Colon (tissue), 2 donors: Measurements from ENCODE around the gene CHST11.

Experiments
- FAIRE-seq: peaks from 2 replicates; lab custom pipeline; 2012; peaks lifted over from hg19 to GRCh38; lab: Jason Lieb, UNC
- donor health status: control.
- donor health status: control.

The CHST11 gene

DNA sequence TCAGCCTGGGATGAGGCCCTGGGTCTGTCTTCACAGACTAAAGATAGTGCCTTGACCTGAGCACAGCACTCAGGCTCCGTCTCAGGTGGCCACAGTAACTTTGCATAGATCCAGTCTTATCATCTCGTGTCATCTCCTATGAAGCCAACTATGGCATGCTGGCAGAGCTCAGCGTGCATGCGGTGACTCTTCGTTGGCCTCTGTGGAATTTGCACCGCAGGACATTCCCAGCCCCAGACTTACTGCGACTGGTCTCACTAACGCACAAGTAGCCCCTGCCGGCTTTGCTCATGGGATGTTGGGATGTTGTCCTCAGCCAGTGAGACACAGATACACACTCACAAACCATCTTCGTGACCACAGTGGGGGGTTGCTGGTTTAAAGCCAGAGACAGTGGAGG lies 199.6 kb downstream of the CHST11 start:
- FAIRE-seq: no peak

DNA sequence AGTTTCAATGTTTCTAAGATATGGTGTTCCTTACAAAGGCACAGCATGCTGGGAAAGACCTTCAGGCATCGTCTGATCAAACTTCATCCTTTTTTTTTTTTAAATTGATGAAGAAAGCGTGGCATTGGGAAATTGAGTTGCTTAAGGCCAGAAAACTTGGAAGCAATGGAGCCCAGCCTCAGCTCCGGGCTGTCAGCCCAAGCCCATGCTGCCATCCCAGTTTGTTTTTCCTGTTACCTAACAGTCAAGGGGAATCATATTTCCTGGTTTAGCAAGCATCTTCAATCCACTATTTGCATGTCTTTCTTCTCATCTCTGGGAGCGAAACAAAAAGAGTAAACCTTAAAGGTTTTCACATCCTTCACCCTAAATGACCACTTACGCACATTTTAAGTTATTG lies 200.2 kb downstream of the CHST11 start:
- FAIRE-seq: no peak

DNA sequence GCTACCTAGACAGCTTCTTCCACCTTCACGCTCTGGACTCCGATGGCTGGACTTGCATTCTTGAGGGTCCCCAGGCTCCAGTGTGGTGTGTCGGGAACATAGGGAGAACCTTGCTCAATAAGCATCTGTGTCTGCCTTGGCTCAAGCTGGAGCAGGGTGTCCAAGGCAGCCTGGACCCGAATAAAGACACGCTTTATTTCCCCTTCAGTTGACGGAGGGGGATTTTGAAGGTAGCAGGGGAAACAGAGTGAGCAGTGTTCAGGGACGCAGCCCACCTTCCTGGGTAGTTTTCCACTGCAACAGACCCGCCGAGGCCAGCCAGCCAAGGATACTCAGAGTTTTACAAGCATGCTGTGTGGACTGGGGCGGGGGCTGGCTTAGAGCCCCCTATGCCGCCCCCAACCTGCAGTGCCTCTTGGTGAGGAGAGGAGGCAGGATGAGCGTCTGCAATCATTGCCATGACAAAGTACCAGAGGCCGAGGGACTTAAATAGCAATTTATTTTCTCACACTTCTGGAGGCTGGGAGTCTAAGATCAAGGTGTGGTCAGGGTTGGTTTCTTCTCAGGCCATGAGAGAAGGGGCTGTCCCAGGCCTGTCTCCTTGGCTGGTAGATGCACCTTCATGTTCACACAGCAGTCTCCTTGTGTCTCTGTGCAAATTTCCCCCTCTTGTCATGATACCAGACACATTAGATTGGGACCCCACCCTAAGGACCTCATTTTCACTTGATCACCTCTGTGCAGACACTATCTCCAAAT lies 201.2 kb downstream of the CHST11 start:
- no peak for FAIRE-seq

DNA sequence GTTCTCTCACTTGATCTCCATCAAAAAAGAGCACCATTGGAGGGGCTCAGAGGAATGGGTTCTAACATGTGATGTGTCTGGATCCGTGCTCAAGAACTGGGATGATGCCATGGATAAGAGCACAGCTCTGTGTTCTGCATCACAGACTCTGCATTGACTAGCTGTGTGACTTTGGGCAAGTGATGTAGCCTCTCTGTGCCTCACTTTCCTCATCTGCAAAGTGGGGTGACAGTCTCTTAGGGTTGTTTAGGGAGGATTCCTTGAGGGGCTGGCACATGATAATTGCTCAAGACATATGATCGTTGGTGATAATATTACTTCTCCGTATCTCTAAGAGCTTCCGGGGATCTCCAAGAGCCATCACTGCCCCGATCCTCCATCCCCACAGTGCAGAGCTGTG lies 202.3 kb downstream of the CHST11 start:
- FAIRE-seq: no peak

DNA sequence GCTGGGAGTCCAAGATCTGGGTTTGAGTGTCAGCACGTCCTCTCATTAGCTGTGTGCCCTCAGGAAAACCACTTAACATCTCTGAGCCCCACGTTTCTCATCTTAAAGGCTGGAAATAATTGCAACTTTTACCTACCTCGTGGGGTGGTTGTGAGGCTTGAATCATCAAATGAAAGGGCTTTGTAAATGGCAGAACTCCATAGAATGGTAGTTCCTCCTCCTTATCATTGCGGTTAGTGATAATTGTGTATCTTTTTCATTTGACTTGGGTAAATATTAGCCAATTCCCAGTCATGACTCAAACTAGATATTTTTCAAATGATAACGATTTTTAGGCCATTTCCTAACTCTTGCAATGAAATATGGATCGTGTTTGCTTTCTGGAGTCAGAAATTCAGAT lies 205.5 kb downstream of the CHST11 start:
- no peak for FAIRE-seq

DNA sequence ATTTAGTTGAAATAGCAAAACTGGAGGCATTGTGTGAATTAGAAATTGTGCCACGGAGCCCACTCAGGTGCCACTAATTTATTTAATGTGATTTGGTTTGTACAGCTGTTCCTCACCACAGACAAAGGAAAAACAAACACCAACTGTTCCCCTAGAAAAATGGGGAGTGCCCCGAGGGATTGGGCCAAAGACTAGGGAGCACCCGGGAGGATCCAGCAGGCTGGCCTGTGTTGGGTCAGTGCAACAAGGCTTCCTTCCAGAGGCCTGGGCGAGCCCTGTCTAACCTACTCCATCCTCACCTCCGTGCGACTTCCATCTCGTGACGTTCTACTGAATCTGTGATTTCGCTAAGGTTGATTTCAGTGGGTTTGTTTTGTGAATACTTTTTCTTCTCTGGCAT lies 206.2 kb downstream of the CHST11 start:
- FAIRE-seq: no peak

DNA sequence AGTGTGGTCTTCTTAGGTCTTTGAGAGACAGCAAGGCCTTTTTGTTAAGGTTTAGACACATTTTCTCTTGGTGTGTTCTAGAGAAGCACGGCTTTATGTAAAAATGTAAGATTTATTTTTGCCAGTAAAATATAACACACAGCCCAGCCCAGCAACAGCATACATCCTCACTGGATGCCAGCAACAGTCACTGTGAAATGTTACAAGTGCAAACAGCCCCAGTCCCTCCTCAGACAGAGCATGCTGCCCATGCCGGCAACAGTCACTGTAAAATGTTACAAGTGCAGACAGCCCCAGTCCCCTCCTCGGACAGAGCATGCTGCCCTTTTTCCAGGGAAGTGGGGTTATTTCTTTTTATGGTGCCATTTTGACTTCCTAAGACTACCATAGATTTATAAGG lies 207.6 kb downstream of the CHST11 start:
- no peak for FAIRE-seq

DNA sequence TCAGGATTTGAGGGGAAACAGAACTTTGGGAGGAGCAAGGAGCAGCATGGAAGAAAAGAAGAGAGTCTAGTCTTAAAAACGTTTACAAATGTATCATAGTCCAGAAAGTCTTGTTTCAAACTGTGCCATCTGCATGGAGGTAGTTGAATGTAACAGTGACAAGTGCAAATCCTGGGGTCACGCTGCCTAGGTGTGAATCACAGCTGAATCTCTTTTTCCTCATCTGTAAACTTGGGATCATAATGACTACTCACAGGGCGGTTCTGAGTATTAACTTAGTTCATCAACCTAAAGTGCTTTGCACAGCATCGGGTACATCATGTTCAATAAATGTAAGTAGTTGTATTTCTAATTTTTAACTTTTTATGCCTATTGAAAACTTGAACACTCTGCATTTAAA lies 208.5 kb downstream of the CHST11 start:
- FAIRE-seq: no peak

DNA sequence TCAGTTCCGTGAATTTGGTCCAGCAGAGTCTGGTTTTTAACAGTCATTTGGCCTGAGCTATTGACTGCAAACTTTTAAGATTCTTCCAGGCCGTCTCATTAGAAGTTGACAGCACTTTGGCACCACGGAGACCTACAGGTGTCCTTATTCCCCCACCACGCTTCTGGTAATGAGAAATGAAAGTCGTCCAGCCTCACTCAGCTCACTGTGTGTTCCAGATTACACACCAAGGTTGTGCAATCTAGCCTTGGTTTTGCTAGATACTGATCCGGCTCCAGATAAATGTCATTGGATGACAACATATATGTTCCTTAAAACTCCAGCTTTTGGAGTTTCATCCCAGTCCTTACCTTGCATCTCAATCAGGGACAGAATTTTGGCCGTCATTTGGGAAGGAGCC lies 210.4 kb downstream of the CHST11 start:
- no peak for FAIRE-seq

DNA sequence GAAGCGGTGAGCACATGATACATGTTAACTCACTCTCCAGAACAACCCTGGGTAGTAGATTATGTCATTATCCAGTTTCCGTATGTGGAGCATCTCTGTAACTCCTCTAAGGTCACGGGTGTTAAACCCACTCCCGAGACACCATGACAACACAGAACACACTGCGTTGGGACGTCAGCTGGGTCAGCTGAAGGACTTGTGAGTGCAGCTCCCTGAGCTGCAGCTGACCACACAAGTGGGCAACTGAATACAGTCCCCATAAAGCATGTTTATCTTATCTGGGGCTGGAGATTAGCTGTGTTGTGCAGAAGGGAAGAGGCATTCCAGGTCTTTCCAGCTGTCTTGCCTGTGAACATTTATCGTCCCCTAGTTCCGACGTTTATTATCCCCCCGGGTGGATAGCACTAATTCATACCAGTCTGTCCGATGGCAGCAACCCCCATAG lies 211.5 kb downstream of the CHST11 start:
- no peak for FAIRE-seq

DNA sequence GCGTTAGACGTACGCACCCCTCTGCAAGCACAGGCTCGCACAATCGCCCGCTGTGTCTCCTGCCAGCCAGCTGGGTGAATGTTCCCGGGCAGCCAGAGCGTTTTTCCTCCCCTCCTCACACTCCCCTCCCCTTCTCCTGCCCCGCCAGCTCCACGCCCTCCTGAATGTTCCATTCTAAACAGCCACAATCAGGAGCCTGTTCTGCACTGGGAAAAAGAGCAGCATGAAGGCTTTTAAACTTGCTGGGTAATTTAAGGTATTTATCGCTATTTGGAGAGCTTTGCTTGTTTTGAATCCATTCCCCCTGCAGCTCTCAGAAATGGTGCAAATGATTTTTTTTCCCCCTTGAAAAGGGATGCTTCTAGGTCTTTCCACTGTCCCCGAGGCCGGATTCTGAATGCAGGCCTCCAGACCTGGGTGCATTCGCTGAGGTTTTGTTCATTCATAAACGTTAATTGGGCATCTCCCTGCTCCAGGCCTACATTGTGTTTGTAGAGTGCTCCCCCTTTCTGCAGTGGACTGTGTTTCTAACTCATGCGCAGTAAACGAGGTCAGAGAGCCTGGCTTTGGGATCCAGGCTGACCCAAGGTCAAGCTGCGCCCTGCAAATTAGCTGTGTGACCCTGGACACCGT lies 212.5 kb downstream of the CHST11 start:
- FAIRE-seq: no peak

DNA sequence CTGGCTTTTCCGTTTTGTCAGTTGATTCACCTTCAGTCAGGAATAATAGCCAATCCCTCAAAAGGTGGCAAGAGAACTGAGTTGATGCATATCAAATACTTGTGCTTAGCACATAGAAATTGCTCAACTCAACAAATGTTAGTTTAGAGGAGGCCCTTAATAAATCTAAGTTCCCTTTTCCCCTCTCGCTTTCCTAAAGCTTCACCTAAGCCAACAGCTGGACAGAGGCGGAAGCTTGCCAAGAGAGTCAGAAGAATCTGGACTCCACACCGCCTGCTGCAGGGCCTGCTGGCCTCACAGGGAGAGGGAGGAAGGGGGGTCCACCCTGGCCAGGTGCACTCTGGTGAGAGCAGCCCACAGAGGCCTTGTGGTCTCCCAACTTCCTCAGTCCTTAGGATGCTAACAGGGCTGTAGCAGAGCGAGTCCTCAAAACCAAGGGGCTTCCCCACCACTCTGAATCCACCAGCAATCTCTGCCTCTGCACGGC lies 213.1 kb downstream of the CHST11 start:
- FAIRE-seq: no peak

DNA sequence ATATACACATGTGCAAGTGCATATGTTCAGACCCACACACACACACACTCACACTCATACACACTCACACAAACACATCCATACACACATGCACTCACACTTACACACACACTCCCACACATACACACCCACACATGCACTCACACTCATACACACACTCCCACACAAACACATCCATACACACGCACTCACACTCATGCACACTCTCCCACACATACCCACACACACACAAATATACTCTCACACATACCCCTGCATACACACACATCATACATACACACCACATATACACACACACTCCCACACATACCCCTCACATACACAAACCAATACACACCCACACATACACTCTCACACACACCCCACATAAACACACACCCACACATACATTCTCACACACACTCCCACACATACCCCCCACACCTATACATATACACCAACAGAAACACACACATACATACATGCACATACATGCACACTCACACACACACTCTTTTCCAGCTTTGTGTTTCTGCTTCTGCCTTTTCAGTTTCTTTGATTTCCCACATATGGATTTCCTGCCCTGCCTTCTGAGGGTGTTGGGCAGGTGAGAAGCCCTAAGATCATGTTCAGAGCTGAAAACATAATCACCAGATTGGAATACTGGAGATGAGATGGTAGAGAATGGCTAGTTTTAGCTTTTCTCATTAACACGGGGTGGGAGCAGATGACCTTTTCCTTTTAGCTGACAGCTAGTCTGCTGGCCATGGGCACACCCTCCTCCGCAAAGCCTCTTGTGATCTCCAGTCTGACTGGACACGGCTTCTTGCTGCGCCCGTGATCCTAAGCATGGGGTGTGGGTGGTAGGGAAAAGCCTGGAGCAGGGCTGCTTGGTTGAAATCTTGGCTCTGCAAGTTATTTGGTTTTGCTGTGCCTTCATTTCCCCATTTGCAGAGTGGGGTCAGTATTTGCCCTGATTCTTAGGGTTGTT lies 214.0 kb downstream of the CHST11 start:
- no peak for FAIRE-seq

DNA sequence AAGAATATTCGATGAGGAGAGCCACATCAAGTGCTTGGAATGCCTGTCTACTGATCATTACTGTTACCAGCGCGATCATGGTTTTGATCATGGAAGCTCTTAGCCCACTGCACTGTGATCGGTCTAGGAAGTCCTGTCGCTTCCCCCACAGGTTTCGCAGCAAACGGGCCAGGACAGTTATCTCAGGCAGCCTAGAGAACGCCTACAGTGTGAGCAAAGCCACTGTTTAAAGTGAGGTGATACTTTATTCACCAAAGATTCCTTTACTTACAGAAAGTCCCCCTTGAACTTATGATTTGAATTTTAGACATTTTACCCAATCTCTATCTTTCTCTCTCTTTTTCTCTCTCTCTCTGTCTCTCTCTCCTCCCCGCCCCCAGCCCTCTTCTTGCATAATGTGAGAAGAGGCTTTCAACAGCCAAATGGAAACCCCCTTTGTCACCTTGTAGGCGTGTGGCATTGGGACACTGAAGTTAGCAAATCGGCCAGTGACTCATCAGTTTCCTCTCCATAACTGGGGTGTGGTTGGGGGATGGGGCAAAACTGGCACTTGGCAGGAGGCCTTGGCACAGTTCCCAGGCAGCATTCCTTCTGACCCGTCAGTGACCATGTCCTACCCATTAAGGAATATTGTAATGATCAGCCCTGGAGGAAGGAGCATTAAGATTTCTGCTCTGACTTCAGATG lies 214.8 kb downstream of the CHST11 start:
- no peak for FAIRE-seq

DNA sequence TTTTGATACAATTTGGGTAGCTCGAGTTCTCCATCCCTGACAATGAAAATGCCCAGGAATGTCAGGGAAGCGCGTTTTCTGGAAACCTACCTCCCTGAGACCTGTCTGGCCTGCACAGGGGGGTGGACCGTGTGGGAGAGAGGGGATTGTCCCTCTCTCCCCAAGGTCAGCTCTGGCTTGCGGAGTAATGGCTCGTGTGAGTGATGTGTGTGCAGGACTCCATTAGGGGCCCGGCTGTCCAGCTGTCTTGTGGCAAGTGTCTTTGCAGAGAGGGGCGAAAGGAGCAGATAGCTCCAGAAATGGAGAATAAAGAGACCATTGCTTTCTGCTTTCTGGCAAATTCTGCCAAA lies 215.3 kb downstream of the CHST11 start:
- FAIRE-seq: no peak

DNA sequence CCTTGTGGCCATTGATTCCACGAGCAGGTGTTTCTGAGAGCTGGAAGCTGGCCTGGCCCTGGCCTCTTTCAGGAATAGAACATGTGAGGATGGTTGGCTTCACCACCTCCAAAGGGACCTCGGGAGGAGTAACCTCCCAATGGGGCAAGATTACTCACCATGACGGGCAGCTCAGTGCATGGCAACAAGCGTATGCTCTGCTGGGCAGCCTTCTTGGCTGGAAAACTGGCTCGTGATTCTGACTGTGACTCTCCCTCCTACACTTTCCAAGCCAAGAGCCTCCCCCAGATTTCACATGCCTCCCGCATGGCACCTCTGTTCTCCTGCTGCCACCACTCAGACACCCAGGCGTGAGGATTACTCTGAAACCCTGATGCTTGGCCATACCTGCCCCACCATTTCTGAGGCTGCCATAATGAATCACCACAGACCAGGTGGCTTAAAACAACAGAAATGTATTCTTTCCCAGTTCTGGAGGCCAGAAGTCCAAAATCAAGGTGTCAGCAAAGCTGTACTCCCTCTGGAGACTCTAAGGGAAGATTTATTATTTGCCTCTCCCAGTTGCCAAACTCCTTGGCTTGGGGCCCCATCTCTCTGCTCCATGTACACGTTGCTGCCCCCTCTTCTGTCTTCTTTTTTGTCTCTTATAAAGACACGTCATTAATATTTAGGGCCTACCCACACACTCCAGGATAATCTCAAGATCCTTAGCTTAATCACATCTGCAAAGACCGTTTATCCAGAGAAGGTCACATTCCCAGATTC lies 215.9 kb downstream of the CHST11 start:
- no peak for FAIRE-seq

DNA sequence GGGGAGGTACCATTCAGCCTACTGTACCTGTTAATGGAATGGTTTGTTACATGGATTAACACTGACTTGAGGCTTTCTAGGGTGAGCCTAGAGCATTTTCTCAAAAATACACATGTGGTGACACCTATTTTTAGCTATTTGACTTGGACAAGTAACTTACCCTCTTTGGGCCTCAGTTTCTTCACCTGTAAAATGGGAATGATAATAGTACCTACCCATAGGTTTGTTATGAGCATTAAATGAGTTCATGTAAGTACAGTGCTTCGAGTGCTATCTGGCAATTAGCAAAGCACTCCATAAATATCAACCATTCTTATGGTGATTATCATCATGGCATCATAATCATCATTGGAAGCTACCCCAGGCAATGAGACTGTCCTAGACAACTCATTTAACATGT lies 216.5 kb downstream of the CHST11 start:
- FAIRE-seq: no peak

DNA sequence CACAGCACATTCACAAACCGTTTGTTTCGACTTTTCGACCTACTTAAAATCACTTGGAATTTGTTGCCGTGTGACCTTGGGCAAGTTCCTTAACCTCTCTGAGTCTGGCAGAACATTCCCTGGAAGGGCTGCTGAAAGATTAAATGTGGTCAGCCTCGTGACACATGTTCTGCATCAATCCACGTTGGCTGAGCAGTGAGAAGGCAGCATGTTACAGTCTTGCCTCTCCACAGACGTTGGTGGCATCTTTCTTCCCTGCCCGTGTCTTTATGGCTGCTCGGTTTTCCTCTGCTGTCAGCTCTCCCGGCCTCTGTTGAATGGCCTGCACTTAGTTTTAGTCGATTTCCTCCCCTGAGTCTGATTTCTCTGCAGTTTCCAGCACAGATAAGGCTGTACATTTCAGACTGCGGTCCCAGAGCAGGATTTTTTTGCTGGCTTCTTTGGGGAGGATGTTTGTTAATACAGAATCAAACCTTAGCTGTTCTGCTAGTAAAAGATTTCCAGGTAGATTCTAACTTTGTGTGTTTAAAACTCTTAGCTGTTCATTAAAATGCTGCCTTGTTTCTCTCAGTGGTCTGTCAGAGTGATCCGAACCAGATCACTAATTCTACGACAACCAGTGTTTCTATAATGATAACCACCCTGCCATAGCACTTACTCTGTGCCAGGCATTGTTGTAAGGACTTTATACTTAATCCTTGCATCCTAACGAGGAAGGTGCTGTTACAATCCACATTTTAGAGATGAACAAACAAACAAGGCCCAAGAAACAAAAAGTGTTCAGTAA lies 217.1 kb downstream of the CHST11 start:
- FAIRE-seq: no peak

DNA sequence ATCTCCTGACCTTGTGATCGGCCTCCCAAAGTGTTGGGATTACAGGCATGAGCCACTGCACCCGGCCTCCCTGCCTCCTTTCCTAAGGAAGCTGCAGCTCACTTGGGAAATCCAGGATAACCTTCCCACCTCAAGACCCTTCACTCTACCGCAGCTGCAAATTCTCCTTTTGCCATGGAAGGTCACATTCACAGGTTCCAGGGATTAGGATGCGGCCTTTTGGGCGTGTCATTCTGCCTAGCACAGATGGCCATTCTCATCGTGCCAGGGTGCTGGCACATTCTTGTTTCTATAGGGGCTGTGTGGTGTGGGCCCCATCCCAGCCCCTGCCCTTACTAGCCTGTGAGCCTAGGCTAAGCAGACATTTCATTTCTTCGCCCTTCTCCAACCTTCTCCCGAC lies 219.9 kb downstream of the CHST11 start:
- no peak for FAIRE-seq

DNA sequence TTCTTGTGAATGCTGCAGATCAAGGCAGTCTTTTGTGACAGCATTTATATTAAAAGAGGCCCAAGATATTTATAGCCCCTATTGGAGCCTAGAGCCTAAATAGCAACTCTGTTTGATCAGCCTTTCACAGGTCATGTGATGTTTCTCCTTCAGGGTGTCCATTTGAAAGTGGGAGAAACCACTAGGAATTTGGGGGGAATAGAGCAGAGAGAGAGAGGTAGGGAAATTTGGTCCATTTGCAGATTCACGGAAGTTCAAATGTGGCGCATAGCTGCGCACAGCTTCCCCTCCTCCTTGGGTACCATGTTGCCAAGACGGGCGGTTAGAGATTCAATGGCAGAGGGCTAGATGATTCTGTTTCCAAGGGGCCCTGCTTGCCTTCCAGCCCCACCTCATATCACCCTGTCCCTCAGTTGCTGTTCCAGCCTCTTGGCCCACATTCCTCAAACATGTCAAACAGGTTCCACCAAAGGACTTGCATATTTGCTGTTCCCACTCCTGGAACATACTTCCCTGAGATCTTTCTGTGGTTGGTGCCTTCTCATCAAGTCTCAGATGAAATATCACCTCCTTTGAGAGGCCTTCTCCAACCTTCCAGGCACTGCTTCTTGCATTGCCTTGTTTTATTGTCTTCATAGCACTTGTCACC lies 220.8 kb downstream of the CHST11 start:
- FAIRE-seq: no peak
